HFFc6 (cell line): ENCODE data around the gene VPS9D1. TPM values are rescaled to one million over a fixed set of nuclear protein-coding genes. Genes with fewer than 3 reads are reported as not detected.
A peak's percentile ranks its signal among the peaks of the same experiment; 100 is the strongest.

Source experiments
- DNase-seq: peaks from one replicate; pipeline ENCODE4 v3.0.0-alpha.2; 2018
- H3K27ac Mint-ChIP-seq: 2 replicates; pipeline ENCODE4 v1.8.0; 2020; ENCODE audit warnings: mild to moderate bottlenecking, mixed read lengths
- H3K27me3 Mint-ChIP-seq: 2 replicates; pipeline ENCODE4 v1.8.0; 2021; ENCODE audit warnings: mild to moderate bottlenecking, moderate library complexity, mixed read lengths; ENCODE audit not compliant: insufficient read depth
- H3K36me3 Mint-ChIP-seq: 2 replicates; pipeline ENCODE4 v1.8.0; 2021; ENCODE audit warnings: low read depth, mixed read lengths
- H3K4me1 Mint-ChIP-seq: 2 replicates; pipeline ENCODE4 v1.8.0; 2020; ENCODE audit warnings: low read depth, mixed read lengths
- H3K4me3 Mint-ChIP-seq: 2 replicates; pipeline ENCODE4 v1.8.0; 2020; ENCODE audit warnings: mild to moderate bottlenecking, moderate library complexity, mixed read lengths
- H3K9me3 Mint-ChIP-seq: 2 replicates; pipeline ENCODE4 v1.8.0; 2020; ENCODE audit warnings: mild to moderate bottlenecking, mixed read lengths
- total RNA-seq, 6 experiments: library from RNA; stranded (reverse); fragmentation: NEBNext Ultra II Directional; extraction: Animal tissue kit (Norgen Biotek cat#: 25700); gene quantifications; 2 replicates in 1 of 6; 3 replicates in 5 of 6; pipeline ENCODE4 v1.2.3, GENCODE V29; 2021
- TF ChIP-seq, protein P1 (sequence below): fragments of 200-600 bp; sonication (generic); IDR thresholded peaks from 2 replicates; pipeline ENCODE4 v1.5.0; 2021; ENCODE audit warnings: antibody characterized with exemption, mild to moderate bottlenecking

Gene VPS9D1
- total RNA-seq, 6 experiments from 2014 or later, result 12.7 to 19.3 (median 16.1) TPM

GRCh38 chr16:89717688-89718505 is 2.8 kb downstream of the VPS9D1 start:
- Mint-ChIP-seq H3K36me3 (peaks cover 5% of the 10 kb centered on the region), H3K4me3 (no peak overlapping the region), H3K27me3 (no peaks in the 10 kb centered on the region), H3K27ac (peak overlapping the region; percentile 92), H3K9me3 (no peaks in the 10 kb centered on the region), H3K4me1 (peaks cover 30% of the 10 kb centered on the region)
- DNase-seq, result no peak
- TF ChIP-seq, protein P1, sequence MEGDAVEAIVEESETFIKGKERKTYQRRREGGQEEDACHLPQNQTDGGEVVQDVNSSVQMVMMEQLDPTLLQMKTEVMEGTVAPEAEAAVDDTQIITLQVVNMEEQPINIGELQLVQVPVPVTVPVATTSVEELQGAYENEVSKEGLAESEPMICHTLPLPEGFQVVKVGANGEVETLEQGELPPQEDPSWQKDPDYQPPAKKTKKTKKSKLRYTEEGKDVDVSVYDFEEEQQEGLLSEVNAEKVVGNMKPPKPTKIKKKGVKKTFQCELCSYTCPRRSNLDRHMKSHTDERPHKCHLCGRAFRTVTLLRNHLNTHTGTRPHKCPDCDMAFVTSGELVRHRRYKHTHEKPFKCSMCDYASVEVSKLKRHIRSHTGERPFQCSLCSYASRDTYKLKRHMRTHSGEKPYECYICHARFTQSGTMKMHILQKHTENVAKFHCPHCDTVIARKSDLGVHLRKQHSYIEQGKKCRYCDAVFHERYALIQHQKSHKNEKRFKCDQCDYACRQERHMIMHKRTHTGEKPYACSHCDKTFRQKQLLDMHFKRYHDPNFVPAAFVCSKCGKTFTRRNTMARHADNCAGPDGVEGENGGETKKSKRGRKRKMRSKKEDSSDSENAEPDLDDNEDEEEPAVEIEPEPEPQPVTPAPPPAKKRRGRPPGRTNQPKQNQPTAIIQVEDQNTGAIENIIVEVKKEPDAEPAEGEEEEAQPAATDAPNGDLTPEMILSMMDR, result no peak

- Mint-ChIP-seq H3K4me1 (peaks cover 25% of the 10 kb centered on the region), H3K9me3 (no peaks in the 10 kb centered on the region), H3K27ac (no peak overlapping the region; the same call in 1 of the 2 replicates), H3K27me3 (no peaks in the 10 kb centered on the region), H3K4me3 (no peak overlapping the region), H3K36me3 (peaks cover 5% of the 10 kb centered on the region)
- no peak for DNase-seq
- TF ChIP-seq, protein P1, result no peak
These were observed 3.6 kb downstream of the VPS9D1 start for GRCh38 chr16:89716916-89717687.

DNA sequence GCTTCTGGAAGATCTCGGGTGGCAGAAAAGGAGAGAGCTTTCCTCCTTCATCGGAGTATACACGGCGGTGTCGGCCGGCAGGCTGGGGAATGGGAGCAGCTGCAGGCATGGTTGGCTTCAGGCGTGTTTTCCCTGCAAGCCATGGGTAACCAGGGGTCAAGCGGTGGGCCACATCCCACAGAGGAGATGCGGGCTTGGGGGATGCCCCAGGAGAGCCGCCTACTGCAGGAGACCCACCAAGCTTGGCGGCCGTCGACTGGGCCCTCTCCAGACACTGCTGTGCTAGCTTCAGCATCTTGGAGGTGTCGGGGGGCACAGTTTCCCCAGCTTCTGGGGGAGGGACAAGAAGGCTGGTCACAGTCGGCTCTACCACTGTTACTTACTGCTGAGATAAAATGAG is 4.2 kb downstream of the VPS9D1 start:
- H3K27ac Mint-ChIP-seq, result no peak overlapping the region
- DNase-seq, result no peak
- TF ChIP-seq, protein P1, result no peak

DNA sequence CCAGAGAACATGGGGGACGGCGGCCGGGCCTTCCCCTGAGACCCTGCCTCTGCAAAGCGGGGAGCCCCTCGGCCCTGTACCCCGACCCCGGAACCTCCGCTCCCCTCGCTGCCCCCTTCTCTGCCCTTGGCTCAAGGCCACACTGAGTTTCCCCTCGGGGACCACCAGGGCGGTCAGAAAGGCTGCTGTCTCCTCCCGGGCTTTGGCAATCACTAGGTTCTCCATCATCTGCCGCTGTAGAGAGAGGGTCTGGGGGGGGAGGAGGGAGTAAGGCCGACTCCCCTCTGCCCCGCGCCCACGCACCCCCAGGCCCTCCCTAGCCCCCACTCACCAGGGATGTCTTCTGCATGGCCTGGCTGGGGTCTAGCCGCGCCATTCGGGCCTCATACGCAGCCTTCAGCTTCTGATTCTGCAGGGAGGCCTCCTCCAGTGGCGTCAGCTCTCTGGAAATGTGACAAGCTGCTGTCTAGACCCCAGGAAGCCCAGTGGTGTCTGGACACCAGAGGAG is 8.4 kb downstream of the VPS9D1 start:
- TF ChIP-seq, protein P1, result no peak
- DNase-seq, result no peak
- Mint-ChIP-seq H3K27ac (no peak overlapping the region), H3K4me1 (no peaks in the 10 kb centered on the region), H3K36me3 (peaks cover 5% of the 10 kb centered on the region; the same call in 1 of the 2 replicates), H3K27me3 (0 out of 2 replicates have a peak, but pooled peaks cover 2% of the 10 kb centered on the region), H3K4me3 (peak overlapping the region; percentile 70; the same call in 1 of the 2 replicates), H3K9me3 (no peaks in the 10 kb centered on the region)

More for the DNA sequence above, 4.2 kb downstream of the VPS9D1 start:
- Mint-ChIP-seq H3K36me3 (peaks cover 5% of the 10 kb centered on the region), H3K27me3 (no peaks in the 10 kb centered on the region), H3K4me1 (peaks cover 25% of the 10 kb centered on the region), H3K4me3 (no peak overlapping the region), H3K9me3 (no peaks in the 10 kb centered on the region)

GRCh38 chr16:89711601-89712273 is 9.0 kb downstream of the VPS9D1 start:
- H3K27me3 Mint-ChIP-seq, result 0 out of 2 replicates have a peak, but pooled peaks cover 2% of the 10 kb centered on the region
- no peaks in the 10 kb centered on the region for H3K4me1 Mint-ChIP-seq
- H3K4me3 Mint-ChIP-seq, result peak overlapping the region; percentile 70; the same call in 1 of the 2 replicates
- DNase-seq, result peak; percentile 55
- no peaks in the 10 kb centered on the region for H3K9me3 Mint-ChIP-seq
- H3K36me3 Mint-ChIP-seq, result peaks cover 5% of the 10 kb centered on the region; the same call in 1 of the 2 replicates
- H3K27ac Mint-ChIP-seq, result no peak overlapping the region
- TF ChIP-seq, protein P1, result no peak
